Esophagus muscularis mucosa (tissue), 3 donors: ENCODE measurements around the gene RAPH1.

Source experiments
- CTCF ChIP-seq, 3 experiments: fragments of 200-600 bp in 2 of 3; fragments of 450-650 bp in 1 of 3; sonication (generic) in 2 of 3; IDR thresholded peaks; one replicate each; pipeline ENCODE4 v1.5.1; 2017 to 2019; ENCODE audit warnings: antibody characterized with exemption in 3 of 3, mild to moderate bottlenecking in 2 of 3, moderate library complexity in 1 of 3
- POLR2A ChIP-seq: fragments of 450-650 bp; IDR thresholded peaks from one replicate; pipeline ENCODE4 v1.6.1; 2017; ENCODE audit warnings: antibody characterized with exemption, moderate library complexity, mild to moderate bottlenecking, low read depth
- POLR2AphosphoS5 ChIP-seq, 2 donors: sonication (generic); formaldehyde crosslinking; IDR thresholded peaks; one replicate each; pipeline ENCODE4 v1.6.1; 2017; ENCODE audit warnings: antibody characterized with exemption in 2 of 2

DNA sequence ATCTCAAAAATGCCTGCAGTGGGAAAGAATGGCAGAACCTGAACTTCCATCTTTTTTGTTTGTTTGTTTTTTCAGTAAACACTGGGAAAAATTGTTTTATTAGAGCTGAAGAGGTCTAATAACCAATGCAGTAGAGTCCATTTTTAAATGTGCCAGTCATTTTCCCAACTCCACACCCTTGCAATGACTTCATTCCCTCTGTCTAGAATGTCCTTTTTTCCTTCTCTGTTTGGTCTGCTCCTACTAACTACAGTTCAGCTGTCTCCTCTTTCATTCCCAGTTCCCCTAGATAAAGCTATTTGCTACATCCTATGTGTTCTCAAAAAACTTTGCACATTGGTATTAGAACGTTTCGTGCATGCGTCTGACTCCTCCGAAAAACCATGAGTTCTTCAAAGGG is 9.3 kb upstream of the RAPH1 start:
- TF ChIP-seq CTCF (IDR thresholded peaks at IDR 0.05) (no peak), POLR2AphosphoS5 (IDR thresholded peaks at IDR 0.05) (no peak), POLR2A (no peak)
